H1 (cell line): ENCODE measurements around the gene TUBGCP3.

Source experiments
- BRCA1 ChIP-seq: IDR thresholded peaks from 2 replicates; pipeline ENCODE4 v1.6.1; 2012; ENCODE audit warnings: low read depth, low read length, improper control_type of control experiment
- CEBPB ChIP-seq: IDR thresholded peaks from 2 replicates; pipeline ENCODE4 v1.6.1; 2012; ENCODE audit warnings: low read depth, low read length
- CTCF ChIP-seq, 3 experiments: IDR thresholded peaks; 1 replicate in 2 of 3; 2 replicates in 1 of 3; pipeline versions ENCODE4 v1.5.1 to v1.6.1; 2011; ENCODE audit warnings: low read length in 3 of 3, mild to moderate bottlenecking in 3 of 3, inconsistent platforms in 2 of 3, low read depth in 1 of 3, moderate library complexity in 1 of 3; ENCODE audit not compliant: insufficient read depth in 1 of 3; ENCODE audit errors: control extremely low read depth in 1 of 3
- SIX5 ChIP-seq: IDR thresholded peaks from 2 replicates; pipeline ENCODE4 v1.6.1; 2011; ENCODE audit warnings: mild to moderate bottlenecking, low read depth, low read length

GRCh38 chr13:112481458-112481857 is 106.5 kb downstream of the TUBGCP3 start:
- no peak for TF ChIP-seq CTCF (IDR thresholded peaks at IDR 0.05; ENCODE audit: control extremely low read depth in 1 of 3, insufficient read depth in 1 of 3, low read depth in 1 of 3, low read length in 3 of 3)
- no peak for TF ChIP-seq SIX5
- no peak for TF ChIP-seq CEBPB
- TF ChIP-seq BRCA1: no peak
